ENCODE measurements around the gene CEP350.
"Not testable (repeated sequence)": the region's sequence is repeated elsewhere in the genome, so short reads cannot be mapped to it uniquely, and the experiment has no call there.

CEP350 gene

GRCh38 chr1:179990847-179991246 lies 36.2 kb downstream of the CEP350 start:
- DNase-seq (ENCODE audit: low read depth, low spot score), result no peak

- no peak for DNase-seq (ENCODE audit: low read depth, low spot score)
Measured at GRCh38 chr1:179995576-179995975, 41.0 kb downstream of the CEP350 start.

GRCh38 chr1:179996099-179996498 lies 41.5 kb downstream of the CEP350 start:
- DNase-seq (ENCODE audit: low read depth, low spot score), result no peak

DNA sequence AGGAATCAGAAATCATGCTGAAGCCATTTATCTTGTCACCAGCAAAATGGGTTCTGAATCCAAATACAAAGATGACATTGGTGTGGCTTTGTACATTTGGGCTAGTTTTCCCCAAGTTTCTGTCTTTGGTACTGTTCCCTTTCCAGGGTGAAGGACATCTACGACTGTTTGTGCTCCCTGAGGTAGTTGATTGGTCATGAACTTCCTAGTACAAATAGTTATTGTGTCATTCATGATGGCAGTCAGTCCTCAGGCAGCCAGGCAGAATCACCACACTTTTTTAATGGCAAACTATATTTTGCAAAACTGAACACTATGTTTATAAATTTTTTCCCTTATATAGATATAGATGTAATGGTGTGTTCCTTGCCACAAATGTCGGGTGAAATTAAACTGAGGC lies 46.0 kb downstream of the CEP350 start:
- DNase-seq (ENCODE audit: low read depth, low spot score), result no peak

DNA sequence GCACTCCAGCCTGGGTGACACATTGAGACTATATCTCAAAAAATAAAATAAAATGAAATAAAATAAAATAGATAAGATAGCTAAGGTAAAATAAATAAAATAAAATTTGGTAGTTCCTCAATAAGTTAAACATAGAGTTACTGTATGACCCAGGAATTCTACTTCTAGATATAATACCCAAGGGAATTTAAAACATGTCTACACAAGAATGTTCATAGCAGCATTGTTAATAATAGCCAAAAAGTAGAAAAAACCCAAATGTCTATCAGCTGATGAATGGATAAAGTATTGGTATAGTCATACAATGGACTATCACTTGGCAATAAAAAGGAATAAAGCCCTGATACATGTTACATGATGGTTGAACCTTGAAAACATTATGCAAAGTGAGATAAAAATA lies 47.8 kb downstream of the CEP350 start:
- no peak for DNase-seq (ENCODE audit: low read depth, low spot score)

- DNase-seq (ENCODE audit: low read depth, low spot score), result no peak
Measured at GRCh38 chr1:180003026-180003695, 48.6 kb downstream of the CEP350 start.

DNA sequence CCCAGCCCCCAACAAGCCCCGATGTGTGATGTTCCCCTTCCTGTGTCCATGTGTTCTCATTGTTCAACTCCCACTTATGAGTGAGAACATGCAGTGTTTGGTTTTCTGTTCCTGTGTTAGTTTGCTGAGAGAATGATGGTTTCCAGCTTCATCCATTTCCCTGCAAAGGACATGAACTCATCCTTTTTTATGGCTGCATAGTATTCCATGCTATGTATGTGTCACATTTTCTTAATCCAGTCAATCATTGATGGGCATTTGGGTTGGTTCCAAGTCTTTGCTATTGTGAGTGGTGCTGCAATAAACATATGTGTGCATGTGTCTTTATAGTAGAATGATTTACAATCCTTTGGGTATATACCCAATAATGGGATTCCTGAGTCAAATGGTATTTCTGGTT lies 52.2 kb downstream of the CEP350 start:
- DNase-seq (ENCODE audit: low read depth, low spot score), result not testable (repeated sequence)

DNA sequence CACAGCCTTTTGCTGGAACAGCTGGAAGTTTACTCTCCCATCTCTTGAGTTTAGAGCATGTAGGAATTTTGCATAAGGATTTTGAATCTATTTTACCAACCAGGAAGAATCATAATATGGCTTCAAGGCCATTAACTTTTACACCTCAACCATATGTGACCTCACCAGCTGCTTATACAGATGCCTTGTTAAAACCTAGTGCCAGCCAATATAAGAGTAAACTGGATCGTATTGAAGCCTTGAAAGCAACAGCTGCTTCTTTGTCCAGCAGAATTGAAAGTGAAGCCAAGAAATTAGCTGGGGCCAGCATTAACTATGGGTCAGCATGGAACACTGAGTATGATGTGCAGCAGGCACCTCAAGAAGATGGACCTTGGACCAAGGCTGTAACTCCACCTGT lies 65.4 kb downstream of the CEP350 start:
- DNase-seq (ENCODE audit: low read depth, low spot score), result no peak

DNA sequence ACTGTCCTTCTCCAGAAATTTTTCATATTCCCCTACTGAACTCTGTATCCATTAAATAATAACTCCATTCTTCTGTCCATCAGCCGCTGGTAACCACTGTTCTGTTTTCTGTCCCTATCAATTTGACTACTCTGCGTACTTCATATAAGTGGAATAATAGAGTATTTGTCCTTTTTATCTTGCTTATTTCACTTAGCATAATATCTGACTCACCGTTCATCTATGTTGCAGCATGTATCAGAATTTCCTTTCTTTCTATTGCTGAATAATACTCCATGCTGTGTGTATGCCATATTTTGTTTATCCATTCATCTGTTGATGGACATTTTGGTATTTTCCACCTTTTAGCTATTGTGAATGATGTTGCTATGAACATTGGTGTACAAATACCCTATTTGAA lies 71.9 kb downstream of the CEP350 start:
- DNase-seq (ENCODE audit: low read depth, low spot score), result no peak

DNA sequence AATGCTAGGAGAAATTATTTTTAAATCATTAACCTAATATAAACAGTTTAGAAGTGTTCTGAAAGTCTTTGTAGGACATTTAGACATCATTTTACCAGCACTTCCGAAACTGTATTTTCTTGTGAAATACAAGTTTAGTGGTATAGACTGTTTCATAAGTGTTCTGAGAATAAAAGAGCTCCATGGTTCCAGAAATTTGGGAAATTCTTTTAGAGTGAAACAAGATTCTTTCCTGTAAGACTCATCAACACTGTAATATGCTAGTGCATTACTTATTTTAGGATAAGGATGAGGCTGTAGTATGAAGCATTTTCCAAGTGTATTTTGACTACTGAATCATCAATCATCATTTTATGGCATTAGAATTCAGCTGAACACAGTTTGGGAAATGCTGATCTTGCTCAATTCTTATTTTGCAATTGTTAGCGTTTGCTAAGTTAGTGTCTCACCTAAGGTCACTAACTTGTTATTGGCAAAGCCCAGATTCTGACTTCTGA lies 73.4 kb downstream of the CEP350 start:
- no peak for DNase-seq (ENCODE audit: low read depth, low spot score)

GRCh38 chr1:180028864-180029263 lies 74.3 kb downstream of the CEP350 start:
- DNase-seq (ENCODE audit: low read depth, low spot score), result no peak

DNA sequence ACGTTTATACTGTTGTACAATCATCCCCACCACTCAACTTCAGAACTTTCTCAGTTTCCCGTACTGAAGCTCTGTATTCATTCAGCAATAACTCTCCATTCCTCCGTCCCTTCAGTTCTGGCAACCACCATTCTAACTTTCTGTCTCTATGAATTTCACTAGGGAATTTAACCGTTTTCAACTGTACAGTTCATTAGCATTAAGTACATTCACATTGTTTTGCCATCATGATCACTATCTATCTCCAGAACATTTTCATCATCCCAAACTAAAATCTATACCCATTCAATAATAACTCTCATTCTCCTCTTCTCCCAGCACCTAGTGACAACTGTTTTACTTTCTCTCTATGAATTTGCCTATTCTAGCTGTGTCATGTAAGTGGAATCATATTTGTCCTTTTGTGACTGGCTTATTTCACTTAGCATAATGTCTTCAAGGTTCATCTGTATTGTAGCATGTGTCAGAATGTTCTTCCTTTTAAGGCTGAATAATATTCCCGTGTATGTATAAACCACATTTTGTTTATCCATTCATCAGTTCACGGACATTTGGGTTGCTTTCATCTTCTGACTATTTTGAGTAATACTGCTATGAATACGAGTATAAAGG lies 75.0 kb downstream of the CEP350 start:
- no peak for DNase-seq (ENCODE audit: low read depth, low spot score)

DNA sequence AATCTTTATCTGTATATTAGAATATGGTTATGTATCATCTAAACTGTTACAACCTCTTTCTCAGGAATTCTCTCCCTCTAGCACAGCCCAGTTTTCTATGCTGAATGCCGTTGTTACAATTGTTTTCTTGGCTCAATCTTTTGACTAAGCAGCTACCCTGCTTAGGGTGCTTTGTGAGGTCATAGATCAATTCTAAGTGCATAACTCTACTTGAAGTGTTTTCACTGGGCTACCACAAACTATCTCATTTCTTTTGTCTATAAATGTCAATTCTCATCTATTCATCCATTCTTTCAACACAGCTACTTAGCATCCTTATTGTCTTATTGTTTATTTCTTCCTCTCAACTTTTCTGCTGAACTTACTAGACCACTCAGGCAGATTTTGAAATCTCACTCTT lies 77.1 kb downstream of the CEP350 start:
- DNase-seq (ENCODE audit: low read depth, low spot score), result no peak

DNA sequence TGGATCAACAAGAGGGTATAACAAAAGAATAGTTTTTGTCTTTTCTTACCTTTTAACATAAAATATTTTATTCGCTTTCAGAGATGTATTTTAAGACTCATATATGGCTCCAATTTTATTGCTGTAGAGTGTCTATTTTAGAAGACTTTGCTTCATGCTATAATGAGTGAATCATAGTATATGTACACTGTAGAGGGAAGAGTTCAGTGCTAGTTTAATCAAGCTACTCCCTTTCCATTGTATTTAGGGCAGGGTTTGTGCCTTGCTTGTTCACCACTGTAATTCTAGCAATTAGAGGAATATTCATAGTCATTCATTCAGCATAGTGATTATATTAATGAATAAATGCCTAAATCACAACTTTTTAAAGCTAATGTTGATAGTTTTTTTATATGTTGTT lies 78.8 kb downstream of the CEP350 start:
- DNase-seq (ENCODE audit: low read depth, low spot score), result no peak

DNA sequence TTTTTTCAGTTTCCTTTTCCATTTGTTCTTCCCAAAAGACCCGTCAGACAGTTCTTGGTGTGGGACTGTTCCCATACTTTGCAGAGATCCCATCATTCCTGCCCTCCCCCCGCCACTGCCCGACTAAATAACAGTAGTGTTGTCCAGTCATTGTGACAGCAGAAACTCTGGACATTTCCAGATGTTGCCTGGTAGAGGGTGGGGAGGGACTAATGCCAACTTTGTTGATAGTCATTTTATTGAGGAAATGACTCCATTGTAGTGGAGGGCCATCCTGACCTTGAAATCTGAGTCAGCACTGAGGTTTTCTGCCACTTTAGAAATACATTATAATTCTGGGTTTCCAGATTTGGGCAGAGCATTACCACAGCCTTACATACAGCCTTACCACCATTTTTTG lies 85.4 kb downstream of the CEP350 start:
- no peak for DNase-seq (ENCODE audit: low read depth, low spot score)

- DNase-seq (ENCODE audit: low read depth, low spot score), result no peak
Measured at GRCh38 chr1:180041582-180041981, 87.0 kb downstream of the CEP350 start.

GRCh38 chr1:180042988-180043622 lies 88.5 kb downstream of the CEP350 start:
- DNase-seq (ENCODE audit: low read depth, low spot score), result no peak

DNA sequence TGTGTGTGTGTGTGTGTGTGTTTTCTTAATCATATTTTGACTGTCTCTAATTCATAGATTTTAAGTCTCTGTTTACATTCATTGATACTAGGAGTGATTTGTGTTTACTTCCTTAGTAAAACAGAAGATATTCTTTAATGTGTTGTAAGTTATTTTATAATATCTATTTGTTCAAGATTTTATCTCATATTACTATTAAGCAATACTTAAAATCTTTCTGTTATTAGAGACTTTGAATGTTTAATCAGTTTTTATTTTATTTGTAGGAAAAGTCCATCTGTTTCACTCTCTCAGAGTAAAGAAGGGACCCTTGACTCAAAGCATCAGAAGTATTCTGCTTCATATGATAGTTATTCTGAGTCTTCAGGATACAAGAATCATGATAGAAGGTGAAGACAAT lies 89.2 kb downstream of the CEP350 start:
- no peak for DNase-seq (ENCODE audit: low read depth, low spot score)

GRCh38 chr1:180046674-180047073 lies 92.1 kb downstream of the CEP350 start:
- no peak for DNase-seq (ENCODE audit: low read depth, low spot score)

DNA sequence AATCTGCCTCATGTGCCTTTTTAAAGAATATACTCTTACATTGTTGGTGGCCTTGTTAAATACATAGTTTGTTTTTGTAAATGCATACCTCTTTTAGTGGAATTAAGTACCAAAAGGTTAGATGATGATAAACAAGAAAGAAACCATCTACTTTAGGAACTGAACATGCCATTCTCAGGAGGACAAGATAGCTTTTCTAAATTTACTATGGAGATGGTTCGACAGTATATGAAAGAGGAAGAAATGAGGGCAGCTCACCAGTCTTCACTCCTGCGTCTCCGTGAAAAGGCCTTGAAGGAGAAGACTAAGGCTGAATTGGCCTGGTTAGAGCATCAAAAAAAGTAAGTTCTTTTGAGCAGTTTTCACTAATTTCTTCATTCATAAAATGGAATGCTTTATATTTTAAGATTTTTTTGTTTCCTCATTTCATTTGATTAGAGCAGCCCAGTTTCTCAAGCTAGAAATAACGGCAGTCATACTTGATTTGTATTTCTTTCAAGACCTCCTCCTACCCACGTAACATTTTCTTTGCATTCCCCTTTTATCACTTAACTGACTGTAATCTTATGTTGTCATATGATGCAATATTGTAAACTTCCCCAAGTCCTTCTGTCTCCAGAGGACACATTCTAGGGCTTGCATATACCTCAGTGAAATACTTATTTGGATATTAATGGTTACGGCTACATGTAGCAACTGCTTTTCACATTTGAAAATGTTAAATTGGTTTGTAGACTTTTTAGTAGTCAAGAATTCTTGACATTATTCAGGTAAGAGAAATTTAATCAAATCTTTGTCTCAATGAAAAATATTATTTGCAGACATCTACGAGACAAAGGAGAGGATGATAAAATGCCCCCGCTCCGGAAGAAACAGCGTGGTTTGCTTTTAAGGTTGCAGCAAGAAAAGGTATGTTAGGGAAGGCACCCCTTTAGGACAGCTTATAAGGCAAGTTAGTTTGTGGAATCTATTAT lies 99.3 kb downstream of the CEP350 start:
- no peak for DNase-seq (ENCODE audit: low read depth, low spot score)

DNA sequence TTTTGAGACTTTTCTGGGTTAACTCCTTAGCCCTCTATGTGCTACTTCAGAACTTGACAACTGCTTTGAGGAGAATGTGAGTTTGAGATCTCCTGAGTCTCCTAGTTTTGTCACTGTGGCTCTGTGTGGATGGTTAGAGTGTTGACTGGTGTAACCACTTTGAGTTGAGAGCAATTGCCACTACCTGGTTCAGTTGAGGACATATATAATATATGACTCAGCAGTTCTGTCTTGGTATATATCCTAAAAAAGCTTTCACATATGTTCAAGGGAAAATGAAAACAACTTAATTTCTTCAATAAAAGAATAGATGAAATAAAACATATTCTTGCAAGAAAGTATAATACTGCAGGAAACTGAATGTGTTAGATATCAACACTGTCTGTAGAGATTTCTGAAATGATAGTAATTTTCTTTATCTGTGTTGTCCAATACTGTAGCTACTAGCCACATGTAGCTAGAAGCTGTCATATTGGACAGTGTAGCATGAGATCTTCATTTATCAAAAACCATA lies 103.3 kb downstream of the CEP350 start:
- DNase-seq (ENCODE audit: low read depth, low spot score), result no peak

DNA sequence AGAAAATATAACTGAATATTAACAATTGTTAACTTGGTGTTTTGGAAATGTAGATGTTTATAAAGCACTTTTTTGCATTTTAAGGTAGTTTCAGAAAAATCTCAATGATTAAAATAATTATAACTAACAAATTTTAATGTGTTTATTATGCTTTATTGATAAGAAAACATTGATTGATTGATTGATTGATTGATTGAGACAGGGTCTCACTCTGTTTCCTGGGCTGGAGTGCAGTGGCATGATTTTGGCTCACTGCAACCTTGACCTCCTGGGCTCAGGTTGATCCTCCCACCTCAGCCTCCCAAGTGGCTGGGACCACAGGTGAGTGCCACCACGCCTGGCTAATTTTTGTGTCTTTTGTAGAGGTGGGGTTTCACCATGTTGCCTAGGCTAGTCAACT lies 106.4 kb downstream of the CEP350 start:
- DNase-seq (ENCODE audit: low read depth, low spot score), result no peak

Measured in smooth muscle cell of the brain vasculature (primary cell).